GM23338 (cell line): Measurements from ENCODE around the gene EVC. TPM values are rescaled to one million over a fixed set of nuclear protein-coding genes. Genes with fewer than 3 reads are reported as not detected.

ENCODE experiments used
- ATAC-seq: fragments of 200-7000 bp; cut with Tn5 transposase; 3 replicates; pipeline ENCODE4 v1.9.1; 2020
- DNase-seq: peaks from one replicate; pipeline ENCODE4 v3.0.0-alpha.2; 2015; ENCODE audit warnings: low spot score
- H2AFZ ChIP-seq: fragments of 200-600 bp; sonication (generic); 2 replicates; pipeline ENCODE4 v1.8.0; 2016; ENCODE audit warnings: antibody characterized with exemption, mild to moderate bottlenecking, moderate library complexity
- H3F3A ChIP-seq: fragments of 200-600 bp; sonication (generic); replicated peaks from 2 replicates; pipeline ENCODE4 v1.8.0; 2017; ENCODE audit warnings: antibody characterized with exemption, mixed run types, low read depth
- H3K27ac ChIP-seq: fragments of 200-600 bp; sonication (generic); 2 replicates; pipeline ENCODE4 v1.6.1; 2016; ENCODE audit warnings: low read depth
- H3K27me3 ChIP-seq: fragments of 200-600 bp; sonication (generic); 2 replicates; pipeline ENCODE4 v1.8.0; 2016; ENCODE audit warnings: mild to moderate bottlenecking, mixed run types, moderate library complexity; ENCODE audit not compliant: insufficient read depth
- H3K36me3 ChIP-seq: fragments of 200-600 bp; sonication (generic); 2 replicates; pipeline ENCODE4 v1.8.0; 2016; ENCODE audit warnings: mild to moderate bottlenecking; ENCODE audit not compliant: insufficient read depth
- H3K4me1 ChIP-seq: fragments of 200-600 bp; sonication (generic); 2 replicates; pipeline ENCODE4 v1.8.0; 2016; ENCODE audit warnings: mild to moderate bottlenecking, moderate library complexity; ENCODE audit not compliant: insufficient read depth
- H3K4me2 ChIP-seq: fragments of 200-600 bp; sonication (generic); 2 replicates; pipeline ENCODE4 v1.7.1; 2017; ENCODE audit warnings: mixed run types
- H3K4me3 ChIP-seq: fragments of 200-600 bp; sonication (generic); 2 replicates; pipeline ENCODE4 v1.6.1; 2016; ENCODE audit warnings: mixed run types
- H3K79me2 ChIP-seq: fragments of 200-600 bp; sonication (generic); replicated peaks from 2 replicates; pipeline ENCODE4 v1.8.0; 2017; ENCODE audit warnings: mild to moderate bottlenecking; ENCODE audit not compliant: insufficient read depth
- H3K9me2 ChIP-seq: fragments of 200-600 bp; sonication (generic); 2 replicates; pipeline ENCODE4 v1.8.0; 2017; ENCODE audit not compliant: insufficient read depth
- H4K20me1 ChIP-seq: fragments of 200-600 bp; sonication (generic); replicated peaks from 2 replicates; pipeline ENCODE4 v1.8.0; 2017; ENCODE audit warnings: mild to moderate bottlenecking; ENCODE audit not compliant: insufficient read depth
- H3K27ac Mint-ChIP-seq: 2 replicates; pipeline ENCODE4 v1.8.0; 2020; ENCODE audit warnings: inconsistent platforms, mild to moderate bottlenecking, moderate library complexity, mixed read lengths
- H3K27me3 Mint-ChIP-seq: 3 replicates; pipeline ENCODE4 v1.8.0; 2022; ENCODE audit warnings: low read depth, mild to moderate bottlenecking, moderate library complexity, mixed read lengths, inconsistent platforms; ENCODE audit not compliant: insufficient read depth, poor library complexity
- H3K36me3 Mint-ChIP-seq: 3 replicates; pipeline ENCODE4 v1.8.0; 2021; ENCODE audit warnings: low read depth, mild to moderate bottlenecking, inconsistent platforms, moderate library complexity, mixed read lengths
- H3K4me1 Mint-ChIP-seq: 3 replicates; pipeline ENCODE4 v1.8.0; 2020; ENCODE audit warnings: mild to moderate bottlenecking, inconsistent platforms, mixed read lengths
- H3K4me3 Mint-ChIP-seq: 3 replicates; pipeline ENCODE4 v1.8.0; 2021; ENCODE audit warnings: moderate library complexity, mild to moderate bottlenecking, inconsistent platforms, mixed read lengths
- H3K9me3 Mint-ChIP-seq: 3 replicates; pipeline ENCODE4 v1.8.0; 2020; ENCODE audit warnings: moderate library complexity, mild to moderate bottlenecking, inconsistent platforms, mixed read lengths
- CREB1 ChIP-seq: fragments of 250-450 bp; sonication (Bioruptor Pico); IDR thresholded peaks from 2 replicates; pipeline ENCODE4 v1.5.0; 2020; ENCODE audit warnings: low read depth, mild to moderate bottlenecking, moderate library complexity
- CTCF ChIP-seq, 2 experiments: fragments of 200-600 bp in 1 of 2; sonication (generic) in 1 of 2; conservative IDR thresholded peaks; 2 replicates each; pipeline versions ENCODE4 v1.5.1 to v1.6.1; 2016 to 2017; ENCODE audit warnings: antibody characterized with exemption in 2 of 2, low read depth in 2 of 2, mild to moderate bottlenecking in 2 of 2, moderate library complexity in 1 of 2
- EZH2phosphoT487 ChIP-seq: fragments of 200-600 bp; sonication (generic); IDR thresholded peaks from one replicate; pipeline ENCODE4 v1.8.1; 2018; ENCODE audit warnings: antibody characterized with exemption; ENCODE audit not compliant: unreplicated experiment
- NANOG ChIP-seq: IDR thresholded peaks from 2 replicates; pipeline ENCODE4 v1.6.1; 2016; ENCODE audit warnings: antibody characterized with exemption, borderline replicate concordance
- POLR2AphosphoS5 ChIP-seq: IDR thresholded peaks from 2 replicates; pipeline ENCODE4 v1.6.1; 2016; ENCODE audit warnings: antibody characterized with exemption, low read depth
- REST ChIP-seq: IDR thresholded peaks from one replicate; pipeline ENCODE4 v1.6.1; 2018; ENCODE audit warnings: antibody characterized with exemption; ENCODE audit not compliant: unreplicated experiment
- STAT1 ChIP-seq: IDR thresholded peaks from one replicate; pipeline ENCODE4 v1.6.1; 2016; ENCODE audit warnings: antibody characterized with exemption; ENCODE audit not compliant: unreplicated experiment
- ZNF114 ChIP-seq: fragments of 250-450 bp; sonication (Bioruptor Pico); IDR thresholded peaks from 2 replicates; pipeline ENCODE4 v1.5.0; 2020; ENCODE audit warnings: mild to moderate bottlenecking, moderate library complexity
- ZNF331 ChIP-seq: fragments of 250-450 bp; sonication (Bioruptor Pico); IDR thresholded peaks from 2 replicates; pipeline ENCODE4 v1.5.0; 2020; ENCODE audit warnings: low read depth, mild to moderate bottlenecking, moderate library complexity
- ZNF462 ChIP-seq: fragments of 250-450 bp; sonication (Bioruptor Pico); IDR thresholded peaks from 2 replicates; pipeline ENCODE4 v1.5.0; 2020; ENCODE audit warnings: mild to moderate bottlenecking, moderate library complexity
- polyA plus RNA-seq: library from polyadenylated mRNA; unstranded; fragments of >200 nt; fragmentation: Nextera tagmentation; extraction: Ambion mirVana; gene quantifications from 2 replicates; pipeline ENCODE4 v1.2.1, GENCODE V29; 2016
- total RNA-seq: library from RNA; depleted of rRNA; stranded (reverse); fragments of >200 nt; shearing (Covaris generic); gene quantifications from 2 replicates; pipeline ENCODE4 v1.2.3, GENCODE V29; 2014

Gene EVC
- total and polyA plus RNA-seq, 2 experiments from 2014 or later = 1.7 to 12.8 TPM

GRCh38 chr4:5720157-5720850 is 9.3 kb downstream of the EVC start (continued):
- TF ChIP-seq CTCF (conservative IDR thresholded peaks at IDR 0.05; ENCODE audit: low read depth in 2 of 2) = no peak
- TF ChIP-seq ZNF331 (CRISPR knock-in tag) = no peak

- no peak overlapping the region for H3K27ac ChIP-seq
- H3K36me3 Mint-ChIP-seq = peaks cover 16% of the 10 kb centered on the region
- H3F3A ChIP-seq = no peaks in the 10 kb centered on the region
- H3K27me3 ChIP-seq = no peaks in the 10 kb centered on the region
- no peaks in the 10 kb centered on the region for H3K9me2 ChIP-seq
- H3K27me3 Mint-ChIP-seq = no peaks in the 10 kb centered on the region
- H3K79me2 ChIP-seq = 0 out of 2 replicates have a peak, but pooled peaks cover 3% of the 10 kb centered on the region
- DNase-seq (no peak), ATAC-seq (no peak)
- no peak overlapping the region for H3K27ac Mint-ChIP-seq
- no peak overlapping the region for H3K4me2 ChIP-seq
- peaks cover 14% of the 10 kb centered on the region for H3K4me1 Mint-ChIP-seq
- no peaks in the 10 kb centered on the region for H3K4me1 ChIP-seq
- no peak overlapping the region for H2AFZ ChIP-seq
- no peaks in the 10 kb centered on the region; the same call in none of the 2 replicates for H4K20me1 ChIP-seq
- H3K4me3 Mint-ChIP-seq = no peak overlapping the region
- H3K4me3 ChIP-seq = no peak overlapping the region
- H3K36me3 ChIP-seq = no peaks in the 10 kb centered on the region
- H3K9me3 Mint-ChIP-seq = no peaks in the 10 kb centered on the region; the same call in 2 of the 3 replicates
- TF ChIP-seq EZH2phosphoT487 (no peak), POLR2AphosphoS5 (no peak), NANOG (no peak), ZNF114 (CRISPR knock-in tag) (no peak), STAT1 (no peak), REST (no peak), ZNF462 (CRISPR knock-in tag) (no peak), CTCF (conservative IDR thresholded peaks at IDR 0.05; ENCODE audit: low read depth in 2 of 2) (no peak), CREB1 (no peak)
Observed at GRCh38 chr4:5720980-5721379, 10.0 kb downstream of the EVC start.
